ENCODE data around the gene RBM33. TPM values are rescaled to one million over a fixed set of nuclear protein-coding genes. Genes with fewer than 3 reads are reported as not detected.
"Not testable (repeated sequence)": the region's sequence is repeated elsewhere in the genome, so short reads cannot be mapped to it uniquely, and the experiment has no call there.

Gene RBM33
- total and polyA plus RNA-seq, 4 donors: 4.1 to 80.0 (median 47.2) TPM

- intact Hi-C loops (cut with DNase I): no loop called here
- Histone ChIP-seq H3K36me3 (ENCODE audit: control insufficient read depth in 1 of 2, insufficient read depth in 2 of 2, low read length in 1 of 2) (no peaks in the 10 kb centered on the region), H3K4me3 (ENCODE audit: low read length in 2 of 2) (no peak overlapping the region), H3K27ac (ENCODE audit: low read depth in 1 of 2, low read length in 2 of 2) (no peak overlapping the region), H3K27me3 (ENCODE audit: control insufficient read depth in 1 of 2, insufficient read depth in 2 of 2, low read length in 1 of 2) (no peaks in the 10 kb centered on the region), H3K4me1 (ENCODE audit: control insufficient read depth in 1 of 2, insufficient read depth in 2 of 2, low read length in 2 of 2) (no peaks in the 10 kb centered on the region), H3K9me3 (ENCODE audit: control insufficient read depth, low read length) (no peaks in the 10 kb centered on the region)
- WGBS, 2 donors: 6 to 11% methylated on average over 19 of the region's 19 CpGs
- DNase-seq: no peak
- ATAC-seq (ENCODE audit: low FRiP score): no peak
Measured at GRCh38 chr7:155813546-155814315, 169.3 kb downstream of the RBM33 start.

GRCh38 chr7:155814316-155815276 is 170.1 kb downstream of the RBM33 start:
- no peaks in the 10 kb centered on the region for H3K9me3 ChIP-seq (ENCODE audit: control insufficient read depth, low read length)
- H3K36me3 ChIP-seq (ENCODE audit: control insufficient read depth in 1 of 2, insufficient read depth in 2 of 2, low read length in 1 of 2): no peaks in the 10 kb centered on the region
- WGBS, 2 donors: 8 to 9% methylated on average over 18 to 22 of the region's 22 CpGs
- no peaks in the 10 kb centered on the region for H3K4me1 ChIP-seq (ENCODE audit: control insufficient read depth in 1 of 2, insufficient read depth in 2 of 2, low read length in 2 of 2)
- intact Hi-C loops (cut with DNase I): no loop called here
- DNase-seq (no peak), ATAC-seq (ENCODE audit: low FRiP score) (peak; percentile 34)
- H3K27ac ChIP-seq (ENCODE audit: low read depth in 1 of 2, low read length in 2 of 2): no peak overlapping the region
- H3K4me3 ChIP-seq (ENCODE audit: low read length in 2 of 2): no peak overlapping the region
- no peaks in the 10 kb centered on the region for H3K27me3 ChIP-seq (ENCODE audit: control insufficient read depth in 1 of 2, insufficient read depth in 2 of 2, low read length in 1 of 2)

- no peak overlapping the region for H3K4me3 ChIP-seq (ENCODE audit: low read length in 2 of 2)
- intact Hi-C loops (cut with DNase I): no loop called here
- WGBS, 2 donors: 26% methylated on average over 18 to 20 of the region's 20 CpGs
- H3K36me3 ChIP-seq (ENCODE audit: control insufficient read depth in 1 of 2, insufficient read depth in 2 of 2, low read length in 1 of 2): no peaks in the 10 kb centered on the region
- no peaks in the 10 kb centered on the region for H3K9me3 ChIP-seq (ENCODE audit: control insufficient read depth, low read length)
- ATAC-seq (ENCODE audit: low FRiP score) (no peak), DNase-seq (peak; percentile 47 to 57)
- H3K4me1 ChIP-seq (ENCODE audit: control insufficient read depth in 1 of 2, insufficient read depth in 2 of 2, low read length in 2 of 2): no peaks in the 10 kb centered on the region
- no peak overlapping the region for H3K27ac ChIP-seq (ENCODE audit: low read depth in 1 of 2, low read length in 2 of 2)
- no peaks in the 10 kb centered on the region for H3K27me3 ChIP-seq (ENCODE audit: control insufficient read depth in 1 of 2, insufficient read depth in 2 of 2, low read length in 1 of 2)
Measured at GRCh38 chr7:155815332-155816191, 171.1 kb downstream of the RBM33 start.

- no peak for DNase-seq
- no peaks in the 10 kb centered on the region for H3K27me3 ChIP-seq (ENCODE audit: control insufficient read depth in 1 of 2, insufficient read depth in 2 of 2, low read length in 1 of 2)
- no peaks in the 10 kb centered on the region for H3K4me1 ChIP-seq (ENCODE audit: control insufficient read depth in 1 of 2, insufficient read depth in 2 of 2, low read length in 2 of 2)
- ATAC-seq (ENCODE audit: low FRiP score): no peak
- intact Hi-C loops (cut with DNase I): no loop called here
- WGBS, 2 donors: 67% methylated on average over 12 of the region's 12 CpGs
- H3K36me3 ChIP-seq (ENCODE audit: control insufficient read depth in 1 of 2, insufficient read depth in 2 of 2, low read length in 1 of 2): no peaks in the 10 kb centered on the region
- no peaks in the 10 kb centered on the region for H3K9me3 ChIP-seq (ENCODE audit: control insufficient read depth, low read length)
- no peak overlapping the region for H3K27ac ChIP-seq (ENCODE audit: low read depth in 1 of 2, low read length in 2 of 2)
- no peak overlapping the region for H3K4me3 ChIP-seq (ENCODE audit: low read length in 2 of 2)
Measured at GRCh38 chr7:155816192-155816508, 171.7 kb downstream of the RBM33 start.

GRCh38 chr7:155816996-155817395 is 172.5 kb downstream of the RBM33 start:
- H3K27ac ChIP-seq (ENCODE audit: low read depth in 1 of 2, low read length in 2 of 2): no peak overlapping the region
- H3K4me3 ChIP-seq (ENCODE audit: low read length in 2 of 2): no peak overlapping the region
- DNase-seq (peak in 1 of 2 donors; percentile 29), ATAC-seq (ENCODE audit: low FRiP score) (no peak)
- intact Hi-C loops (cut with DNase I): no loop called here
- H3K27me3 ChIP-seq (ENCODE audit: control insufficient read depth in 1 of 2, insufficient read depth in 2 of 2, low read length in 1 of 2): no peaks in the 10 kb centered on the region
- no peaks in the 10 kb centered on the region for H3K36me3 ChIP-seq (ENCODE audit: control insufficient read depth in 1 of 2, insufficient read depth in 2 of 2, low read length in 1 of 2)
- no peaks in the 10 kb centered on the region for H3K4me1 ChIP-seq (ENCODE audit: control insufficient read depth in 1 of 2, insufficient read depth in 2 of 2, low read length in 2 of 2)
- no peaks in the 10 kb centered on the region for H3K9me3 ChIP-seq (ENCODE audit: control insufficient read depth, low read length)
- WGBS, 2 donors: 90 to 92% methylated on average over 16 of the region's 16 CpGs

GRCh38 chr7:155817515-155817914 is 173.1 kb downstream of the RBM33 start:
- H3K4me1 ChIP-seq (ENCODE audit: control insufficient read depth in 1 of 2, insufficient read depth in 2 of 2, low read length in 2 of 2); intact Hi-C loops (cut with DNase I); H3K9me3 ChIP-seq (ENCODE audit: control insufficient read depth, low read length); H3K27me3 ChIP-seq (ENCODE audit: control insufficient read depth in 1 of 2, insufficient read depth in 2 of 2, low read length in 1 of 2); H3K4me3 ChIP-seq (ENCODE audit: low read length in 2 of 2); DNase-seq; H3K27ac ChIP-seq (ENCODE audit: low read depth in 1 of 2, low read length in 2 of 2); ATAC-seq (ENCODE audit: low FRiP score); H3K36me3 ChIP-seq (ENCODE audit: control insufficient read depth in 1 of 2, insufficient read depth in 2 of 2, low read length in 1 of 2): not testable (repeated sequence)
- WGBS, 2 donors: 66 to 73% methylated on average over 3 to 4 of the region's 4 CpGs

GRCh38 chr7:155818154-155818819 is 173.8 kb downstream of the RBM33 start:
- ATAC-seq (ENCODE audit: low FRiP score) (no peak), DNase-seq (no peak)
- WGBS, 2 donors: 13 to 19% methylated on average over 21 of the region's 21 CpGs
- H3K9me3 ChIP-seq (ENCODE audit: control insufficient read depth, low read length): no peaks in the 10 kb centered on the region
- intact Hi-C loops (cut with DNase I): no loop called here
- H3K4me3 ChIP-seq (ENCODE audit: low read length in 2 of 2): no peak overlapping the region
- no peak overlapping the region for H3K27ac ChIP-seq (ENCODE audit: low read depth in 1 of 2, low read length in 2 of 2)
- no peaks in the 10 kb centered on the region for H3K36me3 ChIP-seq (ENCODE audit: control insufficient read depth in 1 of 2, insufficient read depth in 2 of 2, low read length in 1 of 2)
- H3K27me3 ChIP-seq (ENCODE audit: control insufficient read depth in 1 of 2, insufficient read depth in 2 of 2, low read length in 1 of 2): no peaks in the 10 kb centered on the region
- H3K4me1 ChIP-seq (ENCODE audit: control insufficient read depth in 1 of 2, insufficient read depth in 2 of 2, low read length in 2 of 2): no peaks in the 10 kb centered on the region

- intact Hi-C loops (cut with DNase I): no loop called here
- no peaks in the 10 kb centered on the region for H3K36me3 ChIP-seq (ENCODE audit: control insufficient read depth in 1 of 2, insufficient read depth in 2 of 2, low read length in 1 of 2)
- 65 to 66% methylated on average over 6 of the region's 6 CpGs for WGBS, 2 donors
- H3K27me3 ChIP-seq (ENCODE audit: control insufficient read depth in 1 of 2, insufficient read depth in 2 of 2, low read length in 1 of 2): no peaks in the 10 kb centered on the region
- no peak for DNase-seq
- no peak for ATAC-seq (ENCODE audit: low FRiP score)
- H3K9me3 ChIP-seq (ENCODE audit: control insufficient read depth, low read length): no peaks in the 10 kb centered on the region
- no peak overlapping the region for H3K27ac ChIP-seq (ENCODE audit: low read depth in 1 of 2, low read length in 2 of 2)
- H3K4me3 ChIP-seq (ENCODE audit: low read length in 2 of 2): no peak overlapping the region
- H3K4me1 ChIP-seq (ENCODE audit: control insufficient read depth in 1 of 2, insufficient read depth in 2 of 2, low read length in 2 of 2): no peaks in the 10 kb centered on the region
Measured at GRCh38 chr7:155818820-155819168, 174.3 kb downstream of the RBM33 start.
